ENCODE data around the gene PTPRN2. TPM values are rescaled to one million over a fixed set of nuclear protein-coding genes. Genes with fewer than 3 reads are reported as not detected.

PTPRN2 gene
- total RNA-seq, 1 experiment from 2014 or later: 2.9 TPM

DNA sequence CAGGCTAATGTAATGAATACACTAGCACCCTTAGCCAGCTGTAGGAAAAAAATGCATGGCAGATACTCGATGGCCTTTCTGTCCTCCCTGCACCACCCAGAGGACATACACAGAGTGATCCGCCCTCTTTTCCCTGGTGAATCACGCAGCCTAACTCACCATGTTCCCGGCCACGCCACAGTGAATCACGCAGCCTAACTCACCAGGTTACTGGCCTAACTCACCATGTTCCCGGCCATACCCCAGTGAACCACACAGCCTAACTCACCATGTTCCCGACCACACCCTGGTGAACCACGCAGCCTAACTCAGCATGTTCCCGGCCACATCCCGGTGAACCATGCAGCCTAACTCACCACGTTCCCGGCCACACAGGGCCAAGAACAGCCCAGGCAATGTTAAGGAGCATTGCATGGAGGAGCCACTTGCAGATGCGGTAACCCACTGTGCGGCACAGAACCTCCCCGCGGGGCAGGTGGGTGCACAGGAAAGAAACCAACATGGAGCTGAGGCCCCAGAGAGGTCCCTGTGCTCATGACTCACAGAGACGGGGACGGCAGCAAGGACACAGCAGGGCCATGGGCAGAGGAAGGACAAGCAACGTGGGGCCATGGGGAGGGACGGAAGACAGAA is 742.3 kb downstream of the PTPRN2 start:
- no peak for DNase-seq (ENCODE audit: extremely low read depth, low read depth)

DNA sequence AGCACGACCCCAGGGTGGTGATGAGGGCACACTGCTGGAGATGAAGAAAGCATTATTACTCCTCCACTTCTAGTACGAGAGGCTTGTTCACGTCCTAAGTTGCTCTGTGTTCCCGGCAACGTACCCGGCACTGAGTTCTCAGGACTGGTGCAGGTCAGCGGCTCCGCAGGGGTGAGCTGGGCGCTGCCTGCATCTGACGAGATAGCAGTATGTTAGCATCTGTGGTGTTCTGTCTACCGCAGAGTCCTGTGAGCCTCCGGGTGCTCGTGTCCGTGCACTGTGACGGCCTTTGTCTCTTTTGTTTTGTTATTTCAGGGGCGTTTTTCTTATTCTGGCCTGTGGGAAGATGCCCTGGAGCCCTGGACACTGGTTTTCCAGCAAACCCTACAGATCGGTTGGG is 743.0 kb downstream of the PTPRN2 start:
- DNase-seq (ENCODE audit: extremely low read depth, low read depth): no peak

DNA sequence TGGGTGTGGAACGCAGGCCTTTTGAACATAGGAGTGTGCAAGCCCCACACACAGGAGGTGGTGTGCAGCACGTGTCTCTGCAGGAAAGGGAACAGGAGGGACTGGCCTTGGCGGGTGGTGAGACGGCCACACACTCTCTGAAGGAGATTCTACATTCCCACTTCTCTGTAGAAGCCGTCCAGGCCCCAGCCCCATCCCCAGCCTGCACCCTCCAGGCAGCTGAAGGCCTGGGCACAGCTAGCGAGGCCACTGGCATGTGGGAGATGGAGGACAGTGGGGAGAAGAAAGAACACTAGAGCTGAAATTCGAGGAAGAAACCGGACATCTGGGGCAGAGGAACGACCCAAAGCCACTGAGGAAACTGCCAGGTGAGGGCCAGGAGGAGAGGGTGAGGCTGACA is 743.5 kb downstream of the PTPRN2 start:
- no peak for DNase-seq (ENCODE audit: extremely low read depth, low read depth)

DNA sequence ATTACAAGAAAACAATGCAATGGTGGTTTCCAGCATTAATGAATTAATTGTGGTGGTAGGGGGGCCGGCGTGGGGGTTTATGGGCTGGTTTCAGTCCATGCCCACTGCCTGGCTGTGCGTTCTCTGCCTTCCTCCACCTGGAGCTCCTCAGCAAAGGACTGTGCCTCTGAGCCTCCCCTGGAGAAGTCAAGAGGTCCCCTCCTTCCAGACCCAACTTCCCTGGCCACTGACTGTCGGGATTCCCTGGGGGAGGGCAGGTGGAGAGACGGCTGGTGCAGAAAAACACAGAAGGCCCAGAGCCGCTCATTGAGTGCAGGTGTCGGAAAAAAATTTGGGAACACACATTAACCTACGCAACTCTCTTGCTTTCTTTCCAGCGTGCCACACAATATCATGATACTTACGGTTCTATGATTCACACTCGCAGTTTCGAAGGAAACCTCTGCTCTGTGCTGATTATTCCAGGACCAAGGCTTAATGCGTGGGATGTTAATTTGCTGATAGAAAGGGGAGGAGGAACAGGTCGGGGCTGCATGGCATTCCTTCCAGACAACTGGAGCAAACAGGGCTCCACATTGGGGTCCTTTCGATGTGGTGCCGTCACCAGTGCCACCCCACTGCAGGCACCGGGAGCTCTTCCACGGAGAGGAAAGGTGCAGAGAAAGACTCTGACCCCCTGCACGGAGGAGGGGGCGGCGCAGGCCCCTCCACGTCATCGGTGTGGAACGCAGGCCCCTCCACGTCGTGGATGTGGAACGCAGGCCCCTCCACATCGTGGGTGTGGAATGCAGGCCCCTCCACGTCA is 744.1 kb downstream of the PTPRN2 start:
- DNase-seq (ENCODE audit: extremely low read depth, low read depth): no peak

GRCh38 chr7:157841773-157842370 is 745.8 kb downstream of the PTPRN2 start:
- no peak for DNase-seq (ENCODE audit: extremely low read depth, low read depth)

GRCh38 chr7:157840914-157841772 is 746.5 kb downstream of the PTPRN2 start:
- no peak for DNase-seq (ENCODE audit: extremely low read depth, low read depth)

DNA sequence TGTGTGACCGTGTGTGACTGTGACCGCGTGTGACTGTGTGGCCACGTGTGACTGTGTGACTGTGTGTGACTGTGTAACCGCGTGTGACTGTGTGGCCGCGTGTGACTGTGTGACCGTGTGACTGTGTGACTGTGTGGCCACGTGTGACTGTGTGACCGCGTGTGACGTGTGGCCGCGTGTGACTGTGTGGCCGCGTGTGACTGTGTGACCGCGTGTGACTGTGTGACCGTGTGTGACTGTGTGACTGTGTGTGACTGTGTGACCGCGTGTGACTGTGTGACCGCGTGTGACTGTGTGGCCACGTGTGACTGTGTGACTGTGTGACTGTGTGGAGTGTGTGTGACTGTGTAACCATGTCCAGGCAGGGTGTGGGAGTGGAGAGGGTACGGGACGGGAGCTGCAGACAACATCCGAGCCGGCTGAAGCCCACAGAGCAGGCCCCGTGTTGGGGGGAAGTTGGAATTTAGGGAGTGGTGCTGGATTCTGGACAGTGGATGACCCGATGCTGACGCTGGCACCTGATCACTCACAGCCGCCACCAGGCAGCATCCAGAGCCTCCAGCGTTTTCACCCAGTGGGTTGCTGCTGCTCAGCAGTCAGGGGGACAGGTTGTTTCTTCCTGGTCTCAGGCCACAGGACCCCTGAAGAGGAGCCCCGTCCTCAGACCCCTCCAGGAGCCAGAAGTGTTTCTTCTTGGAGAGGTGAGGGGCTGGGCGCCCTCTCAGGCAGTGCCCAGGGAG is 747.3 kb downstream of the PTPRN2 start:
- no peak for DNase-seq (ENCODE audit: extremely low read depth, low read depth)

DNA sequence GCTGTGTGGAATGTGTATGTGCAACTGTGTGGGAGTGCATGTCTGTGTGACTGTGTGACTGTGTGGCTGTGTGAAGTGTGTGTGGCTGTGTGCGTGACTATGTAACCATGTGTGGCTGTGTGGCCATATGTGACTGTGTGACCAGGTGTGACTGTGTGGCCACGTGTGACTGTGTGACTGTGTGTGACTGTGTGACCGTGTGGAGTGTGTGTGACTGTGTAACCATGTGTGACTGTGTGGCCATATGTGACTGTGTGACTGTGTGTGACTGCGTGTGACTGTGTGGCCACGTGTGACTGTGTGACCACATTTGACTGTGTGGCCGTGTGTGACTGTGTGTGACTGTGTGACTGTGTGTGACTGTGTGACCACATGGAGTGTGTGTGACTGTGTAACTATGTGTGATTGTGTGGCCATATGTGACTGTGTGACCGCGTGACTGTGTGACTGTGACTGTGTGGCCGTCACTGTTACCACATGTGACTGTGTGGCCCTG is 747.9 kb downstream of the PTPRN2 start:
- no peak for DNase-seq (ENCODE audit: extremely low read depth, low read depth)

DNA sequence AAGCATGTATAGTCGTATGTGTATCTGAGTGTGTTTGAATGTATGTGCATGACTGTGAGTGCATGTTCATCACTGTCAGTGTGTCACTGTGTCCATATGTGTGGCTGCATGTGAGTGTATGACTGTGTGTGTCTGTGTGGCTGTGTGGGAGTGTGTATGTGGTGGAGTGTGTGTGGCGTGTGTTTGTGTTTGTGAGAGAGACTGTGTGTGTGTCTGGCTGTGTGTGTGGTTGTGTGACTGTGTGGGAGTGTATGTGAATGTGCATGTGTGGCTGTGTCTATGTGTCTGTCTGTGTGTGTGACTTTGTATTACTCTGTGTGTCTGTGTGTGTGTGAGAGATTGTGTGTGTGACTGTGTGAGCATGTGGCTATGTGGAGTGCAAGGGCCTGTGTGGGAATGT is 748.4 kb downstream of the PTPRN2 start:
- DNase-seq (ENCODE audit: extremely low read depth, low read depth): no peak

- DNase-seq (ENCODE audit: extremely low read depth, low read depth): no peak
These were observed 750.1 kb downstream of the PTPRN2 start for GRCh38 chr7:157837561-157837960.

GRCh38 chr7:157837047-157837446 is 750.6 kb downstream of the PTPRN2 start:
- DNase-seq (ENCODE audit: extremely low read depth, low read depth): no peak

GRCh38 chr7:157834501-157835163 is 753.0 kb downstream of the PTPRN2 start:
- DNase-seq (ENCODE audit: extremely low read depth, low read depth): no peak

DNA sequence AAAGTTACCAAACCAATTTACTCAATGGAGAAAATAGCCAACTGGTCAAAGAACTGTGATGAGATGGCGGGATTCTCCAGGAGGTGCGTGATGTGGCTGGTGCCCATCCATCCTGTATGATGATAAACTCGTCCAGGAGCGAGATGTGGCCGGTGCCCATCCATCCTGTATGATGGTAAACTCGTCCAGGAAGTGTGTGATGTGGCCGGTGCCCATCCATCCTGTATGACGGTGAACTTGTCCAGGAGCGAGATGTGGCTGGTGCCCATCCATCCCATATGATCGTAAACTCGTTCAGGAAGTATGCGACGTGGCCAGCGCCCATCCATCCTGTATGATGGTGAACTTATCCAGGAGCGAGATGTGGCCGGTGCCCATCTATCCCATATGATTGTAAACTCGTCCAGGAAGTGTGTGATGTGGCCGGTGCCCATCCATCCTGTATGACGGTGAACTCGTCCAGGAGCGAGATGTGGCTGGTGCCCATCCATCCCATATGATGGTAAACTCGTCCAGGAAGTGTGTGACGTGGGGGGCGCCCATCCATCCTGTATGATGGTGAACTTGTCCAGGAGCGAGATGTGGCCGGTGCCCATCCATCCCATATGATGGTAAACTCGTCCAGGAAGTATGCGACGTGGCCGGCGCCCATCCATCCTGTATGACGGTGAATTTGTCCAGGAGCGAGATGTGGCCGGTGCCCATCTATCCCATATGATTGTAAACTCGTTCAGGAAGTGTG is 754.6 kb downstream of the PTPRN2 start:
- no peak for DNase-seq (ENCODE audit: extremely low read depth, low read depth)

GRCh38 chr7:157832421-157832820 is 755.2 kb downstream of the PTPRN2 start:
- DNase-seq (ENCODE audit: extremely low read depth, low read depth): no peak

GRCh38 chr7:157832006-157832405 is 755.6 kb downstream of the PTPRN2 start:
- no peak for DNase-seq (ENCODE audit: extremely low read depth, low read depth)

DNA sequence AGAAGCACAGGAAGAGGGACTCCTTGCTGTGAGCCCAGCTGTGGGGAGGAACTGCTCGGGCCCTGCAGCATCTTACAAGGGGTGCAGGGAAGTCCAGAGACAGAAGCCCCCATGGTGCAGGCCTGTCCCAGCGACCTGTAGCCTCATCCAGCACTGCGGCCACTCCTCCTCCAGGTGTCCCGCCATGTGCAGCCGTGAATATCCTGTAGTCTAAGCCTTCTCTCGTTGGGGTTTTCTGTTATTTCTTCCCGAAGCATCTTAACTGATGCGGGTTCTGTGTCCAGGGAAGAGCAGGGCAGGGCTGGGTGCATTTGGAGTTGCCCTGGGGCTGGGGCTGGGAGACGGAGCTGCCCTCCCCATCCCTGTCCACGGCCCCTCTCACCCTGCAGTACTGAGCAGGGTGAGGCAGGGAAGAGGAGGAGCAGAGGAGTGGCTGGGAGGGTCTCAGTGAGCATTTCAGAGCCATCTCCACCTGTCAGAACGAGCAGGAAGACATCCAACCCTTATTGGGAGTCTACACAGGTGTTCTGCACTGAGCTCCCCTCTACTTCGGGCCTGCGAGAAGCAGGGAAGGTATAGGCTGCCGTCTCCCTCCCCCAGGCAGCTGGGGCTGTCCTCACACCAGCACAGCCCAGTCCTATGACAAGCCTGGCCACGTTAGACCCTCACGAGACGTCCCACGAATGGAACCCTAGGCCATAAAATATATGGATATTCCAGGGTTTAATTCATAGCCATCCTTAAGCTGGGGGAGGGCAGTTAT is 756.3 kb downstream of the PTPRN2 start:
- DNase-seq (ENCODE audit: extremely low read depth, low read depth): no peak

- DNase-seq (ENCODE audit: extremely low read depth, low read depth): no peak
These were observed 757.3 kb downstream of the PTPRN2 start for GRCh38 chr7:157830331-157830730.

DNA sequence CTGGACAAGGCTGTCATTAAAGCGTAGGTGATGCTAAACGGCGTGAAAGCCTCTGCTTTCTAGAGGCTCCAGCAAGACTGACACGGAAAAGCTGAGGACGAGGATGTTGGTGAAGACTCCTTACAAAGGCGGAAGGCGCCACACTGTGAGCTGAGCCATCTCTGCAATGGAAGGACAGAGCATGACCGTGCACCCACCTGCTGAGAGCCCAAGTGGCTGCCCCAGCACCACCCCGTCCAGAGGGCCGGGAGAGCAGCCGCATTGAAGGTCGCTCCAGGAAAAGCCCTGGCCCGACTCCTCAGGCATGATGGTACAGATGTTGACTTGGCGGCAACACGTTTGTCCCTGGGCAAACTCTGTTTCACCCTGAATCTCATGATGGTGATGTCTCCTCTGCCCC is 758.1 kb downstream of the PTPRN2 start:
- no peak for DNase-seq (ENCODE audit: extremely low read depth, low read depth)

All from NCI-H460 (cell line).